ENCODE data around the gene SLC22A23.

SLC22A23 gene

GRCh38 chr6:3456898-3457709, at the start of gene SLC22A23:
TSS of gene SLC22A23 (minus strand) at chr6:3457050. CDS start at chr6:3456559, 491 bp downstream.
- DNase-seq: peak; percentile 47

- DNase-seq: no peak
These were observed 49.4 kb upstream of the SLC22A23 start for GRCh38 chr6:3506200-3506599.

GRCh38 chr6:3504938-3505805, 48.3 kb upstream of the SLC22A23 start:
- DNase-seq: no peak

GRCh38 chr6:3504354-3504753, 47.5 kb upstream of the SLC22A23 start:
- no peak for DNase-seq

- no peak for DNase-seq
These were observed 45.1 kb upstream of the SLC22A23 start for GRCh38 chr6:3501826-3502500.

DNA sequence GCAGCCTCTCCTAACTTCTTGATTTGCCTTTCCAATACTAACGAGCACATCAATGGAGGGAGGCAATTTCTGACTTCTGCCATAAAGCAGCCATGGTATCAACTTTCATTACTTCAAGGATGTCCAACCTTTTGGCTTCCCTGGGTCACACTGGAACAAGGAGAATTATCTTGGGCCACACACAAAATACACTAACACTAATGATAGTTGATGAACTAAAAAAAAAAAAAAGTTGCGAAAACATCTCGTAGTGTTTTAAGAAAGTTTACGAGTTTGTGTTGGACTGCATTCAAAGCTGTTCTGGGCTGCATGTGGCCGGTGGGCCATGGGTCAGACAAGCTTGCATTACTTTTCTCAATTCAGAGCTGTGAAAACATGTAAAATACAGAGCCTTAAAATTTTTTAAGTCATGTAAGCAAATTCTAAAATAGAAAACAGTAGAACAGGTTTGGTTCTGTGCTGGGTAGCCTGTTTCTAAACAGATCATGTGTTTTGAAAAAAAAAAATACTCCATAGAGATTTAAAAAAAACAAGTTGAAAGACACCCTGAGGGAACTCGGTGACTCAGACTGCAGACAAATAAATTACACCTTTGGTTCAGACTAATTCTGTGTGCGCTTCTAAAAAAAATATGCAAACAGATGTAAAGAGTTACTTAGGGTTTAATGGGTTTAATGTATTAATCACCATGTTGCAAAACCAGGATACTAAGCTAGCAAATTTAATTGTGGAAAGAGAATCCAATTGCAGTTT, 43.6 kb upstream of the SLC22A23 start:
- no peak for DNase-seq

- DNase-seq: no peak
These were observed 42.8 kb upstream of the SLC22A23 start for GRCh38 chr6:3499603-3500002.

DNA sequence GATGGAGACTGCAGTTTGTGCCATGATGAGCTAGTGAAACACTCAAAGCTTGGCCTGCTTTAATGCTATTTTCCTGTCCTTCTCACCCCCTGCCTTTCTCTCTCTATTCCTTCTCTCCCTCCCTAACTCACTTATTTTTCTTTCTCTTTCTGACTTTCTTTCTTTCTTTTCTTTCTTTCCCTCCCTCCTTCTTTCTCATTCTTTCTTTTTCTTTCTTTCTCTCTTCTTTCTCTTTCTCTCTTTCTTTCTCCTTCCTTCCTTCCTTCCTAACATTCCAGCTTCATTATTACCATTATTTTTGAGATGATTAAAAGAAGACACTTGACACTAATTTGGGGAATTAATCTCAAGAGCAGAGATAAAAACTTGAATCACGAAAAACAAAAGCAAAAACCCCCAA, 39.5 kb upstream of the SLC22A23 start:
- no peak for DNase-seq

GRCh38 chr6:3494391-3495100, 37.7 kb upstream of the SLC22A23 start:
- no peak for DNase-seq

DNA sequence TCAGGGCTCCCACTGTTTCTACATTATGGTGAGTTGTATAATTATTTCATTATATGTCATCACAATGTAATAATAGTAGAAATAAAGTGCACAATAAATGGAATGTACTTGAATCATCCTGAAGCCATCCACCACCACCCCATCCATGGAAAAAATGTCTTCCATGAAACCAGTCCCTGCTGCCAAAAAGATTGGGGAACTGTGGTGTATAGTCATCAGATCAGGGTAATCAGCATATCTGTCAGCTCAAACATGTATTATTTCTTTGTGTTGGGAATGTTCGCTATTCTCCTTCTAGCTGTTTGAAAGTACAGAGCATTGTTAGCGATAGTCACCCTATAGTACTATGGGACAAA, 33.8 kb upstream of the SLC22A23 start:
- DNase-seq: no peak

GRCh38 chr6:3489961-3490624, 33.2 kb upstream of the SLC22A23 start:
- DNase-seq: no peak

GRCh38 chr6:3489027-3489757, 32.3 kb upstream of the SLC22A23 start:
- no peak for DNase-seq

DNA sequence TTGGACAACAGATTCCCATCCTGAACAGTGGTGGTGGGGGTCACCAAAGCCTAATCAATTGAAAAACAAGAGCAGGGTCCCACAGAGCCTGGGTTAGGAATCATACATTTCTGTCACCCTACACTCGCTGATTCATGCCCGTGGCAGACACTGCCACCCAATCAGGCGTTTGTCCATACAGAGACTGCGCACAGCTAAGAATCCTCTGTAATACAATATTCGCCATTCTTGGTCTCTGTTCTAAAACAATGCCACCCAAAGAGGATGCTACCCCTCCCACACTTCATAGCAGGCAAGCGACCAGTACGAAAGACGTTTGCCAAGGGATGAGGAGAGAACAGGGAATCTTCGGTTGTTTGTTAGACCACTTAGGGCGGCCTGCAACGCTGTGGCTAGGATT, 28.1 kb upstream of the SLC22A23 start:
- DNase-seq: no peak

DNA sequence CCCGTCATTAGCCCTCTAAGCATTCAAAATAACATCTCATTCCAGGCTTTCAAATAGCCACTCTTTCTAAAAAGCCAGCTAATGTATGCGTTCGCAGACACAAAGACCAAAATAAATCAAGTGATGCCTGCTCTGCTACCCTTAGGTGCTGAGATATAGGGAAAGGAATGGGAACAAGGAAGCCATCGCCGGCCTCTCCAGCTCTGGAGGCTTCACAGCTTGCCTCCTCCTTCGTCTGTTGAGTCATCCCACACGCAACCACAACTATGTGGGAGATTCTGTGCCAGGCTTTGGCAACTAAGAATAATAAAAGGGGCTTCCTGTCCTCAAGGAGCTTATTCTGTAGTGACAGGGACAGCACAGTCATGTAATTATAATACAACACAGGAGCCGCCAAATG, 27.3 kb upstream of the SLC22A23 start:
- no peak for DNase-seq

DNA sequence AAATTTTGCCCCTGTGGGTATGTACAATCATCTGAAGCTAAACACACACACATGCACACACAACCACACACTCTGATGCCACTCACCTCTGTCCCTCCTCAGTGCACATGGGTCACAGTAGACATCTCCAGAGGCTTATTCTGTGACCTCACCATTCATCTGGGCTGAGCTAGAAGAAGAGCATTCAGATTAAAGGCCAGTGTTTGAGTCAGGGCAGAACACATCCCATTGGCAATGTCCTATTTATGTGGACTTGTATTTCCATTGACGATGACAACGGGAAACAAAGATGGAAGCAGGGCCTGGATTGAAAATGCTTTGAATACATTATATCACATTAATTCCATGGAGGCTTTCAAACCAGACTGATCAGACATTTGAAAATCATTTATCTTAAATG, 26.8 kb upstream of the SLC22A23 start:
- DNase-seq: no peak

GRCh38 chr6:3482869-3483268, 26.0 kb upstream of the SLC22A23 start:
- DNase-seq: no peak

DNA sequence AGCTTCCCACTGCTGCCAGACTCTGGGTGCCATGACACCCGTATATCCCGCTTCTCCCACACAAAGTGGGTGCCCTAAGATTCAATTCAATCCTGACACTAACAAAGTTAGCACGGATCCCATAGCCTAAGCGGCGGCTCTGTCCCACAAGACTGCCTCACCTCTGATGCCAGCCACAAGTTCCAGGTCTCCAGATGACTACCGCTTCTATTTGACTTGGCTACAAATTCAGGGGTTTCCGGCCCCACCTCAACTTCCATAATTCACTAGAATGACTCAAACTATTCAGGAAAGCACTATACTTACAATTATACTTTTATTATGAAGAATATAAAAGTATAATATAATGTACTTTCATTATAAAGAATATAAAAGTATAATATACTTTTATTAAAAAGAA, 24.8 kb upstream of the SLC22A23 start:
- no peak for DNase-seq

- DNase-seq: no peak
These were observed 23.2 kb upstream of the SLC22A23 start for GRCh38 chr6:3480009-3480408.

DNA sequence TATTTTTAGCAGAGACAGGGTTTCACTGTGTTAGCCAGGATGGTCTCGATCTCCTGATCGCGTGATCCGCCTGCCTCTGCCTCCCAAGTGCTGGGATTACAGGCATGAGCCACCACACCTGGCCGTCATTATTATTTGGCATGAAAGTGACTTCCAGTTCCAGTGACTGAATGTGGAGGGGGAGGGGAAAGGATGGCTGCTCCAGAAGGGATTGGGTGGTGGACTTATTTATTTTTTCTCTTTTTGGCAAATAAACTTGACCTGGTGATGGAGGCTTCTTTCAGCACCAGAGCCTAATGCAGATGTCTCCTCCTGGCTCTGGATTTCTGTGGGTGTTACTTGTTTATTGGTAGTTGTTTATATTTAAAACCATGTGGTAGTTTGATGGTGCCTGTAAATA, 16.9 kb upstream of the SLC22A23 start:
- no peak for DNase-seq

GRCh38 chr6:3471711-3472110, 14.9 kb upstream of the SLC22A23 start:
- DNase-seq: no peak

- no peak for DNase-seq
These were observed 14.4 kb upstream of the SLC22A23 start for GRCh38 chr6:3471286-3471685.

All from NCI-H510A (cell line).